Endodermal cell (in vitro differentiated cells): Measurements from ENCODE around the gene GCK. TPM values are rescaled to one million over a fixed set of nuclear protein-coding genes. Genes with fewer than 3 reads are reported as not detected.
A peak's percentile ranks its signal among the peaks of the same experiment; 100 is the strongest.

Experiments used
- DNase-seq: peaks from one replicate; pipeline ENCODE4 v3.0.0-alpha.2; 2017
- H3K27ac ChIP-seq: 2 replicates; pipeline ENCODE4 v1.5.1; 2013; ENCODE audit warnings: mild to moderate bottlenecking, low read depth, low read length, moderate library complexity
- H3K27me3 ChIP-seq: 2 replicates; pipeline ENCODE4 v1.6.1; 2013; ENCODE audit warnings: mild to moderate bottlenecking, low read length, moderate library complexity; ENCODE audit not compliant: insufficient read depth, control insufficient read depth, poor library complexity, severe bottlenecking
- H3K36me3 ChIP-seq: 2 replicates; pipeline ENCODE4 v1.7.0; 2013; ENCODE audit warnings: mild to moderate bottlenecking, low read length, moderate library complexity; ENCODE audit not compliant: control insufficient read depth, insufficient read depth
- H3K4me1 ChIP-seq: one replicate; pipeline ENCODE4 v1.7.0; 2013; ENCODE audit warnings: low read length; ENCODE audit not compliant: control insufficient read depth, insufficient read depth
- H3K4me3 ChIP-seq: 2 replicates; pipeline ENCODE4 v1.5.1; 2013; ENCODE audit warnings: mild to moderate bottlenecking, low read length, moderate library complexity
- H3K9ac ChIP-seq: 2 replicates; pipeline ENCODE4 v1.6.1; 2013; ENCODE audit warnings: mild to moderate bottlenecking, low read length, moderate library complexity; ENCODE audit not compliant: poor library complexity, severe bottlenecking; ENCODE audit errors: extremely low read depth
- H3K9me3 ChIP-seq: 2 replicates; pipeline ENCODE4 v1.6.1; 2013; ENCODE audit warnings: mild to moderate bottlenecking, low read length, moderate library complexity; ENCODE audit not compliant: control insufficient read depth
- H3K27ac Mint-ChIP-seq: 2 replicates; pipeline ENCODE4 v1.8.0; 2020; ENCODE audit warnings: mixed read lengths
- H3K27me3 Mint-ChIP-seq: 2 replicates; pipeline ENCODE4 v1.8.0; 2021; ENCODE audit warnings: mild to moderate bottlenecking, mixed read lengths; ENCODE audit not compliant: insufficient read depth
- H3K36me3 Mint-ChIP-seq: 2 replicates; pipeline ENCODE4 v1.8.0; 2020; ENCODE audit warnings: low read depth, mixed read lengths
- H3K4me1 Mint-ChIP-seq: 2 replicates; pipeline ENCODE4 v1.8.0; 2020; ENCODE audit warnings: mixed read lengths
- H3K4me3 Mint-ChIP-seq: 2 replicates; pipeline ENCODE4 v1.8.0; 2020; ENCODE audit warnings: mild to moderate bottlenecking, moderate library complexity, mixed read lengths
- H3K9me3 Mint-ChIP-seq: 2 replicates; pipeline ENCODE4 v1.8.0; 2020; ENCODE audit warnings: mild to moderate bottlenecking, mixed read lengths
- WGBS, 2 experiments: methylation state at CpG; one replicate each; pipeline versions ENCODE4 v1.1.5 to v1.1.7; 2013; ENCODE audit warnings: missing lambda C conversion rate in 2 of 2, mixed read lengths in 1 of 2; ENCODE audit not compliant: insufficient coverage in 1 of 2, insufficient read length in 1 of 2; 5-methylcytosine and 5-hydroxymethylcytosine counted together
- total RNA-seq, 2 donors: library from RNA; stranded (reverse); fragmentation: NEBNext Ultra II Directional in 1 of 2; extraction: Animal tissue kit (Norgen Biotek cat#: 25700) in 1 of 2; gene quantifications; 2 replicates in 1 of 2; 3 replicates in 1 of 2; pipeline ENCODE4 v1.2.1, GENCODE V29; 2021
- TF ChIP-seq, protein P1 (sequence below): fragments of 200-600 bp; sonication (generic); conservative IDR thresholded peaks from 2 replicates; pipeline ENCODE4 v1.5.0; 2021; ENCODE audit warnings: antibody characterized with exemption, mild to moderate bottlenecking

Gene GCK
- total RNA-seq, 2 donors from 2014 or later, result 0.29 to 0.48 TPM

DNA sequence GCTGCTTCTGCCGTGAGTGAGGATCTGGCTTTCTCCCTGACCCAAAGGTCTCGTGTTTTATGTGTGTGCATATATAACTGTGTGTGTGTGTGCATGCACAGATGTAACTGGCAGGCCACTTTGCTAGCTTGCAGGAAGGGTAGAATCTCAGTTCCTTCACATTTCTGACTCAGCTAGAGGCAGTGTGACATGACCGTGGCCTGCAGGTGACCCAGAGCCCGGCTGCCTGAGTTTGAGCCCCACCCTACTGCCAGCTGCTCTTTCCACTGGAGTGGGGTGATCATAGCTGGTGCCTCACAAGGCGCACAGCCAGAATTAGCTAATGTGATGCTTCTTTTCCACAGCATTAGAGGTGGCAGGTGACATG, 38.8 kb downstream of the GCK start:
- Histone ChIP-seq H3K36me3 (no peaks in the 10 kb centered on the region), H3K9me3 (no peaks in the 10 kb centered on the region), H3K9ac (no peak overlapping the region), H3K27me3 (peaks cover 4% of the 10 kb centered on the region), H3K27ac (no peak overlapping the region), H3K4me3 (no peak overlapping the region), H3K4me1 (peaks cover 11% of the 10 kb centered on the region)
- Mint-ChIP-seq H3K9me3 (peaks cover 2% of the 10 kb centered on the region), H3K4me3 (no peak overlapping the region), H3K36me3 (no peaks in the 10 kb centered on the region), H3K4me1 (peaks cover 15% of the 10 kb centered on the region), H3K27me3 (peaks cover 13% of the 10 kb centered on the region), H3K27ac (no peak overlapping the region)
- 80 to 89% methylated on average over 2 to 5 of the region's 5 CpGs for WGBS, 2 experiments
- TF ChIP-seq, protein P1, sequence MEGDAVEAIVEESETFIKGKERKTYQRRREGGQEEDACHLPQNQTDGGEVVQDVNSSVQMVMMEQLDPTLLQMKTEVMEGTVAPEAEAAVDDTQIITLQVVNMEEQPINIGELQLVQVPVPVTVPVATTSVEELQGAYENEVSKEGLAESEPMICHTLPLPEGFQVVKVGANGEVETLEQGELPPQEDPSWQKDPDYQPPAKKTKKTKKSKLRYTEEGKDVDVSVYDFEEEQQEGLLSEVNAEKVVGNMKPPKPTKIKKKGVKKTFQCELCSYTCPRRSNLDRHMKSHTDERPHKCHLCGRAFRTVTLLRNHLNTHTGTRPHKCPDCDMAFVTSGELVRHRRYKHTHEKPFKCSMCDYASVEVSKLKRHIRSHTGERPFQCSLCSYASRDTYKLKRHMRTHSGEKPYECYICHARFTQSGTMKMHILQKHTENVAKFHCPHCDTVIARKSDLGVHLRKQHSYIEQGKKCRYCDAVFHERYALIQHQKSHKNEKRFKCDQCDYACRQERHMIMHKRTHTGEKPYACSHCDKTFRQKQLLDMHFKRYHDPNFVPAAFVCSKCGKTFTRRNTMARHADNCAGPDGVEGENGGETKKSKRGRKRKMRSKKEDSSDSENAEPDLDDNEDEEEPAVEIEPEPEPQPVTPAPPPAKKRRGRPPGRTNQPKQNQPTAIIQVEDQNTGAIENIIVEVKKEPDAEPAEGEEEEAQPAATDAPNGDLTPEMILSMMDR, result no peak
- DNase-seq, result no peak

DNA sequence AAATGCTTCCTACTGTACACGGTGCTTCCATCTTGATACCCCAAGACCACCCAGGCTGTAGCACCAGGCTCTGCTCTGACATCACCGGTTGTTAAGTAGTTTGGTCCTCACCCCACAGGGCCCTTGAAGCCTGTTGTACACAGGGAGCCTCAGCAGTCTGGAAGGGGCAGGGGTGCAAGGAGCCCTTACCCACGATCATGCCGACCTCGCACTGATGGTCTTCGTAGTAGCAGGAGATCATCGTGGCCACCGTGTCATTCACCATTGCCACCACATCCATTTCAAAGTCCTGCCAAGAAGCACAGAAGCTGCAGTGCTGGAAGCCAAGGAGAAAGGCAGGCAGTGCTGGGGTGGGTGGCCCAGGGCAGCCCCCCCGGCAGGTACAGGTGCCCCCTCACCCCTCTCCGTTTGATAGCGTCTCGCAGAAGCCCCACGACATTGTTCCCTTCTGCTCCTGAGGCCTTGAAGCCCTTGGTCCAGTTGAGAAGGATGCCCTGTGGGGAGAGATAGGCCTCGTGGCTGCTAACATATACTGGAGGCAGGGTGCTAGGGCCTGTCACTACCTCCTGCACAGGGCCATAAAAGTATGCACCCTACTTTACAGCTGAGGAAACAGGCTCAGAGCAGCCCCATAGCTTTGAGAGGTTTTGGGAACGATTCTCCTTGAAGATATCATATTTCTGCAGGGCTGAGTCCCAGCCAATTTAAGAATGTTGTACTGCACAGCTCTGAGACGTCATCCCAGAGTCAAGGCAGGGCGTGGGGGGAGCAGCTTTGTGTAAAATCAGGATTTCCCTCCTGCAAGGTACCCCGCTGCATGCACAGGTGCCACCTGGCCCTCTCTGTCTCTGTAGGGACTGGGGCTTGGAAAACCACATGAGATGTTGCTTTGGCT, 39.4 kb downstream of the GCK start:
- H3K27ac ChIP-seq, result no peak overlapping the region
- H3K27ac Mint-ChIP-seq, result no peak overlapping the region
- no peak overlapping the region for H3K4me3 Mint-ChIP-seq
- TF ChIP-seq, protein P1, result no peak
- no peaks in the 10 kb centered on the region for H3K9me3 ChIP-seq
- peaks cover 19% of the 10 kb centered on the region for H3K27me3 Mint-ChIP-seq
- no peak overlapping the region for H3K4me3 ChIP-seq
- H3K9ac ChIP-seq, result no peak overlapping the region
- H3K36me3 Mint-ChIP-seq, result no peaks in the 10 kb centered on the region
- H3K4me1 ChIP-seq, result peaks cover 11% of the 10 kb centered on the region
- H3K36me3 ChIP-seq, result no peaks in the 10 kb centered on the region
- H3K4me1 Mint-ChIP-seq, result peaks cover 15% of the 10 kb centered on the region
- peaks cover 2% of the 10 kb centered on the region for H3K9me3 Mint-ChIP-seq
- 93 to 95% methylated on average over 15 to 18 of the region's 18 CpGs for WGBS, 2 experiments
- H3K27me3 ChIP-seq, result peaks cover 10% of the 10 kb centered on the region
- peak; percentile 34 for DNase-seq

DNA sequence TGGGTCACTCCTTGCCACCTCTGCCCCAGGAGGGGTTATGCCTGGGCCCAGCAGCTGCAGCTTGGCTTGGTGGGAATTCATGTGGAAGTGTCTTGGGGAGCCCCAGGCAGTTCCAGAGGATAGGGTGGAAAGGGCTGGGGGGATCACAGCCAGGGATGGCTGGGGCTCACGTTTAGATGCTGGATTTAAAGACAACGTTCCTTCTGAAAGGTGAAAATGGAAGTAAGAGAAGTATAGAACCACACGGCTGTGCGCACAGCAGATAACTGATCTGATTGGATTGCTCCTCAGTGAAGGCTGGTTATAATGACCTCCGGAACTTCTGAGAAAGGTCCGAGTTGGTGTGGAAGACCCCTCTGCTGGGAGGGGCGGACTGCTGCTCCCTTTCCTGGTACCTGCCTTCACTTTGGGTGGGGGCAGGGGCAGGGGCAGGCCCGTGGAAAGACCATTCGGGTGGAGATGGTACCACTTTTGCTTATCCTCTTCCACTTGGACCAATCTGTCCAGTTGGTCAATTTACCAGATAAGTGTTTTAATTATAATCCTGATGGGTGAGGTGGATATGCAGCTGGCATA, 40.2 kb downstream of the GCK start:
- Histone ChIP-seq H3K4me3 (no peak overlapping the region), H3K27ac (no peak overlapping the region), H3K9me3 (no peaks in the 10 kb centered on the region), H3K27me3 (peaks cover 18% of the 10 kb centered on the region), H3K36me3 (no peaks in the 10 kb centered on the region), H3K9ac (no peak overlapping the region), H3K4me1 (peaks cover 11% of the 10 kb centered on the region)
- Mint-ChIP-seq H3K27ac (no peak overlapping the region), H3K4me1 (peaks cover 15% of the 10 kb centered on the region), H3K9me3 (peaks cover 2% of the 10 kb centered on the region), H3K4me3 (no peak overlapping the region), H3K36me3 (no peaks in the 10 kb centered on the region), H3K27me3 (peaks cover 27% of the 10 kb centered on the region)
- peak; percentile 33 for DNase-seq
- WGBS, 2 experiments, result 88 to 98% methylated on average over 7 to 9 of the region's 9 CpGs
- TF ChIP-seq, protein P1, result no peak
